HFF-Myc (cell line): ENCODE data around the gene CHIT1.

Experiments
- DNase-seq: peaks from one replicate; pipeline ENCODE4 v3.0.0-alpha.2; 2011; ENCODE audit warnings: low read depth; ENCODE audit errors: extremely low read depth
- H3K4me3 ChIP-seq: replicated peaks from 2 replicates; pipeline ENCODE4 v1.5.1; 2011; ENCODE audit warnings: low read depth, mild to moderate bottlenecking, control low read depth, low read length
- CTCF ChIP-seq: IDR thresholded peaks from 2 replicates; pipeline ENCODE4 v1.5.1; 2012; ENCODE audit warnings: mild to moderate bottlenecking, low read depth, low read length, control low read depth; ENCODE audit errors: missing control alignments

Gene CHIT1

GRCh38 chr1:203215573-203215972 lies 13.9 kb downstream of the CHIT1 start:
- no peak for DNase-seq
- TF ChIP-seq CTCF, result no peak
- no peak overlapping the region for H3K4me3 ChIP-seq

- H3K4me3 ChIP-seq, result no peak overlapping the region
- TF ChIP-seq CTCF, result no peak
- no peak for DNase-seq
These were observed 14.6 kb downstream of the CHIT1 start for GRCh38 chr1:203214871-203215270.

DNA sequence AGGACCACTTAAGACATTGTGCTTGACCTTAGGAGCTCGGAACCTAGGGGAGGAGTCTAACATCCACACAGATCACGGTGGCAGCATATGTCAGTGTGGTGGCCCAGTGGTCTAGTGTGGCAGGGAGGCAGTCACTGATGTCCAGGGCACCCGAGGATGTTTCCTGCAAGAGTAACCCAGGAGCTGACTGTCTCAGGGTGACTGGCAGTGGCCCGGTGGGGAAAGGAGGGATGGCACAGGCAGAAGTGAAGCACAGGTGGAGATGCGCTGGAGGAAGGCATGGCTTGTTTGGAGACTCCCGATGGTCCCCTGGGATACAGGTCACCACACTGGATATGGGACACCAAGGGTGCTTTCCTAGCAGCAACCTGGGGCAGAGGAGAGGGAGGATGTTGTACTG lies 16.3 kb downstream of the CHIT1 start:
- DNase-seq, result no peak
- H3K4me3 ChIP-seq, result no peak overlapping the region
- TF ChIP-seq CTCF, result no peak

DNA sequence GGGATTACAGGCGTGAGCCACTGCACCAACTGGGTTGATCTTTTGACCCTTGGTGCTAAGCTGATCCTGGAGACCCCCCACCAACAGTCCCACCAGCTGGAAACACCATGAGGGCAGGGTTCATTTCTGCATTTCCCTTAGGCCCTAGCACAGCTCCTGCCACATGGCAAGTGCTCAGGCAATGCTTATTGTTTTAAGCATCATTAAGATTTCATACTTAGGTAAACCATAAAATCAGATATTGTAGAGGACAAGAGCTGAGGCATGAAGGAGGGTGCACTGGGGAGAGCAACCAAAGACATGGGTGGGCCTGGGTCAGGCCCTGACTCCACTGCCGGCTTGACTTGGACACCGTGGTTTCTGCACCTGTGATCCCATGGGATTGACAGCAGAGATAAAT lies 17.7 kb downstream of the CHIT1 start:
- DNase-seq, result no peak
- no peak overlapping the region for H3K4me3 ChIP-seq
- TF ChIP-seq CTCF, result no peak

GRCh38 chr1:203210988-203211387 lies 18.5 kb downstream of the CHIT1 start:
- no peak overlapping the region for H3K4me3 ChIP-seq
- no peak for TF ChIP-seq CTCF
- DNase-seq, result no peak

DNA sequence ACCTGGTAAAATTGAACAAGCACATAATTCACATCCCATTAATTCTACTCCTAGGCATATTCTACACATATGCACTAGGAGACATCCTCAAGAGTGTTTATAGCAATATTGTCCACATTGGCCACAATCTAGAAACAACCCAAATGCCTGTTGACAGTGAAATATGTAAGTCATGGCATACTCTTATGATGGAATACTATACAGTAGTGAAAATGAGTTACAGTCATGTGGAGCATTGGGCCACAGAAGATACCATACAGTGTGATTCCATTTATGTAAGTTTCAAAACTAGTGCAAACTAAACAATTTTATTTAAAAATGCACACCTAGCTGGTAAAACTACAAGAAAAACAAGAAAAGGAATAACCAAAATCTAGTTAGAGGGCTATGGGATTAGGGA lies 19.1 kb downstream of the CHIT1 start:
- no peak for DNase-seq
- H3K4me3 ChIP-seq, result no peak overlapping the region
- TF ChIP-seq CTCF, result no peak

- TF ChIP-seq CTCF, result no peak
- DNase-seq, result no peak
- H3K4me3 ChIP-seq, result no peak overlapping the region
These were observed 21.3 kb downstream of the CHIT1 start for GRCh38 chr1:203208181-203208580.
